Thoracic aorta (tissue), 2 donors: Measurements from ENCODE around the gene SEC14L2. TPM values are rescaled to one million over a fixed set of nuclear protein-coding genes. Genes with fewer than 3 reads are reported as not detected.

Experiments used
- ATAC-seq: fragments of 150-250 bp; one replicate; pipeline ENCODE4 v1.8.0; 2017; ENCODE audit warnings: low read depth; ENCODE audit not compliant: insufficient number of reproducible peaks, low FRiP score
- DNase-seq: peaks from one replicate; pipeline ENCODE4 v3.0.0-alpha.2; 2020; ENCODE audit warnings: low spot score
- H3K27ac ChIP-seq, 2 donors: fragments of 200-600 bp; sonication (generic); 1 replicate in 1 of 2; 2 replicates in 1 of 2; pipeline ENCODE4 v1.5.1; 2016; ENCODE audit warnings: mild to moderate bottlenecking in 2 of 2, moderate library complexity in 2 of 2
- H3K27me3 ChIP-seq: fragments of 200-600 bp; sonication (generic); replicated peaks from 2 replicates; pipeline ENCODE4 v1.6.0; 2016; ENCODE audit warnings: mild to moderate bottlenecking; ENCODE audit not compliant: insufficient read depth
- H3K36me3 ChIP-seq: fragments of 200-600 bp; sonication (generic); one replicate; pipeline ENCODE4 v1.5.1; 2016
- H3K4me1 ChIP-seq, 2 donors: fragments of 200-600 bp; sonication (generic); 1 replicate in 1 of 2; 2 replicates in 1 of 2; pipeline versions ENCODE4 v1.5.1 to v1.6.0; 2016; ENCODE audit warnings: low read depth in 2 of 2, mild to moderate bottlenecking in 1 of 2; ENCODE audit not compliant: control insufficient read depth in 1 of 2
- H3K4me3 ChIP-seq: fragments of 200-600 bp; sonication (generic); 2 replicates; pipeline ENCODE4 v1.5.1; 2016; ENCODE audit warnings: mild to moderate bottlenecking
- H3K9me3 ChIP-seq: fragments of 200-600 bp; sonication (generic); 2 replicates; pipeline ENCODE4 v1.5.1; 2016
- CTCF ChIP-seq: fragments of 200-600 bp; sonication (generic); IDR thresholded peaks from one replicate; pipeline ENCODE4 v1.5.1; 2019; ENCODE audit warnings: antibody characterized with exemption
- total RNA-seq, 2 donors: library from RNA; depleted of rRNA; stranded (reverse); fragments of >200 nt; gene quantifications; one replicate each; pipeline versions ENCODE4 v1.1.0 to v1.2.3, GENCODE V29; 2016

Gene SEC14L2
- total RNA-seq, 2 donors from 2014 or later = 6.4 to 18.3 TPM

- no peaks in the 10 kb centered on the region for H3K27me3 ChIP-seq
- H3K4me1 ChIP-seq = peaks cover 0 to 7% of the 10 kb centered on the region in 2 donors
- ATAC-seq (no peak), DNase-seq (no peak)
- H3K9me3 ChIP-seq = no peaks in the 10 kb centered on the region
- TF ChIP-seq CTCF = no peak
- no peaks in the 10 kb centered on the region for H3K36me3 ChIP-seq
- H3K27ac ChIP-seq = no peak overlapping the region
- no peak overlapping the region for H3K4me3 ChIP-seq
These were observed 34.7 kb upstream of the SEC14L2 start for GRCh38 chr22:30361916-30362650.

GRCh38 chr22:30362651-30363281 lies 34.1 kb upstream of the SEC14L2 start:
- H3K4me1 ChIP-seq = peaks cover 0 to under 1% of the 10 kb centered on the region in 2 donors
- no peak for ATAC-seq
- no peak for DNase-seq
- no peak for TF ChIP-seq CTCF
- H3K27ac ChIP-seq = no peak overlapping the region
- no peaks in the 10 kb centered on the region for H3K27me3 ChIP-seq
- H3K9me3 ChIP-seq = no peaks in the 10 kb centered on the region
- no peaks in the 10 kb centered on the region for H3K36me3 ChIP-seq
- no peak overlapping the region for H3K4me3 ChIP-seq

GRCh38 chr22:30365891-30366290 lies 30.9 kb upstream of the SEC14L2 start:
- H3K4me3 ChIP-seq = no peak overlapping the region
- TF ChIP-seq CTCF = no peak
- H3K9me3 ChIP-seq = no peaks in the 10 kb centered on the region
- H3K36me3 ChIP-seq = no peaks in the 10 kb centered on the region
- H3K4me1 ChIP-seq = no peaks in the 10 kb centered on the region
- DNase-seq (no peak), ATAC-seq (no peak)
- H3K27me3 ChIP-seq = no peaks in the 10 kb centered on the region
- no peak overlapping the region for H3K27ac ChIP-seq

GRCh38 chr22:30368420-30368819 lies 28.4 kb upstream of the SEC14L2 start:
- Histone ChIP-seq H3K4me3 (no peak overlapping the region), H3K27me3 (no peaks in the 10 kb centered on the region), H3K27ac (no peak overlapping the region), H3K36me3 (no peaks in the 10 kb centered on the region), H3K4me1 (no peaks in the 10 kb centered on the region), H3K9me3 (no peaks in the 10 kb centered on the region)
- no peak for ATAC-seq
- no peak for DNase-seq
- no peak for TF ChIP-seq CTCF

- no peak overlapping the region for H3K27ac ChIP-seq
- no peaks in the 10 kb centered on the region for H3K4me1 ChIP-seq
- no peaks in the 10 kb centered on the region for H3K36me3 ChIP-seq
- no peaks in the 10 kb centered on the region for H3K27me3 ChIP-seq
- ATAC-seq = no peak
- H3K9me3 ChIP-seq = no peaks in the 10 kb centered on the region
- TF ChIP-seq CTCF = no peak
- H3K4me3 ChIP-seq = no peak overlapping the region
- DNase-seq = no peak
These were observed 26.1 kb upstream of the SEC14L2 start for GRCh38 chr22:30370641-30371230.
